GM12878 (cell line): ENCODE results near the gene FBLIM1. TPM values are rescaled to one million over a fixed set of nuclear protein-coding genes. Genes with fewer than 3 reads are reported as not detected.

ENCODE experiments used
- ATAC-seq: fragments of 200-7000 bp; cut with Tn5 transposase; 3 replicates; pipeline ENCODE4 v1.9.1; 2020; ENCODE audit warnings: mild to moderate bottlenecking, moderate library complexity
- BruUV-seq: library from RNA; stranded (reverse); fragments of 400-500 nt; replicated peaks from 2 replicates; lab custom pipeline; 2021; lab: Mats Ljungman, UMichigan
- CTCF ChIA-PET: fragments of 300-600 bp; sonication (Branson Sonifier 250); formaldehyde crosslinking; extraction: SDS; loops from one replicate; lab custom pipeline; 2021; ENCODE audit warnings: inconsistent platforms; lab: Yijun Ruan, JAX
- POLR2A ChIA-PET: fragments of 350-600 bp; formaldehyde crosslinking; extraction: SDS; loops from one replicate; lab custom pipeline; 2021; ENCODE audit warnings: inconsistent platforms; lab: Charles Lee
- RAD21 ChIA-PET: fragments of 300-600 bp; sonication (Branson Sonifier 250); formaldehyde crosslinking; loops from one replicate; lab custom pipeline; 2023; ENCODE audit warnings: antibody characterized with exemption; ENCODE audit not compliant: unreplicated experiment; lab: Charles Lee
- SMC1A ChIA-PET: fragments of 300-600 bp; sonication (Branson Sonifier 250); formaldehyde crosslinking; loops from one replicate; lab custom pipeline; 2023; ENCODE audit not compliant: unreplicated experiment, uncharacterized antibody; lab: Charles Lee
- DNase-seq: peaks from one replicate; pipeline ENCODE4 v3.0.0-alpha.2; 2011; ENCODE audit warnings: low read depth, low spot score
- FAIRE-seq: peaks from 3 replicates; lab custom pipeline; 2011; peaks lifted over from hg19 to GRCh38; lab: Jason Lieb, UNC
- H2AFZ ChIP-seq: 2 replicates; pipeline ENCODE4 v1.6.0; 2011; ENCODE audit warnings: low read depth, low read length, control low read depth; ENCODE audit not compliant: control insufficient read depth
- H3K27ac ChIP-seq: 2 replicates; pipeline ENCODE4 v1.5.1; 2011; ENCODE audit warnings: control low read depth; ENCODE audit not compliant: control insufficient read depth, insufficient read depth
- H3K27me3 ChIP-seq, 2 experiments: replicated peaks in 1 of 2; 2 replicates each; pipeline versions ENCODE4 v1.6.0 to v1.6.1; 2011; ENCODE audit warnings: low read length in 1 of 2; ENCODE audit not compliant: control insufficient read depth in 2 of 2, insufficient read depth in 2 of 2
- H3K36me3 ChIP-seq, 2 experiments: 2 replicates each; pipeline ENCODE4 v1.5.1; 2011; ENCODE audit warnings: low read length in 1 of 2; ENCODE audit not compliant: control insufficient read depth in 2 of 2, insufficient read depth in 2 of 2
- H3K4me1 ChIP-seq: 2 replicates; pipeline ENCODE4 v1.6.1; 2011; ENCODE audit warnings: mild to moderate bottlenecking, low read length, moderate library complexity, mixed read lengths; ENCODE audit not compliant: control insufficient read depth, insufficient read depth
- H3K4me2 ChIP-seq: 2 replicates; pipeline ENCODE4 v1.6.0; 2011; ENCODE audit warnings: control low read depth; ENCODE audit not compliant: control insufficient read depth, insufficient read depth
- H3K4me3 ChIP-seq: fragments of 200-600 bp; sonication (generic); 2 replicates; pipeline ENCODE4 v1.5.1; 2016
- H3K79me2 ChIP-seq: 2 replicates; pipeline ENCODE4 v1.6.0; 2011; ENCODE audit warnings: low read length; ENCODE audit not compliant: control insufficient read depth, insufficient read depth
- H3K9ac ChIP-seq: 2 replicates; pipeline ENCODE4 v1.8.0; 2011; ENCODE audit warnings: low read length, control low read depth, mixed read lengths; ENCODE audit not compliant: control insufficient read depth, insufficient read depth
- H3K9me3 ChIP-seq: replicated peaks from 3 replicates; pipeline ENCODE4 v1.5.1; 2011; ENCODE audit warnings: mild to moderate bottlenecking, low read length; ENCODE audit not compliant: control insufficient read depth, insufficient read depth
- H4K20me1 ChIP-seq: 2 replicates; pipeline ENCODE4 v1.6.0; 2011; ENCODE audit not compliant: control insufficient read depth, insufficient read depth
- ATF7 ChIP-seq: fragments of 450-650 bp; IDR thresholded peaks from 2 replicates; pipeline ENCODE4 v1.6.1; 2016; ENCODE audit warnings: low read depth, mild to moderate bottlenecking
- PAX5 ChIP-seq: IDR thresholded peaks from 2 replicates; pipeline ENCODE4 v1.6.1; 2011; ENCODE audit warnings: low read depth, low read length, borderline replicate concordance
- POLR2A ChIP-seq: IDR thresholded peaks from 2 replicates; pipeline ENCODE4 v1.6.1; 2011; ENCODE audit warnings: low read depth, mild to moderate bottlenecking, low read length
- RAD21 ChIP-seq: IDR thresholded peaks from 2 replicates; pipeline ENCODE4 v1.6.1; 2011; ENCODE audit warnings: mild to moderate bottlenecking, low read depth, low read length, moderate library complexity; ENCODE audit not compliant: insufficient read depth
- RAD51 ChIP-seq: fragments of 450-650 bp; IDR thresholded peaks from 2 replicates; pipeline ENCODE4 v1.6.1; 2016; ENCODE audit warnings: moderate library complexity, mild to moderate bottlenecking, inconsistent platforms
- ZNF384 ChIP-seq: IDR thresholded peaks from 2 replicates; pipeline ENCODE4 v1.6.1; 2012; ENCODE audit warnings: low read depth, mild to moderate bottlenecking, low read length, improper control_type of control experiment, borderline replicate concordance
- WGBS: methylation state at CpG from one replicate; pipeline ENCODE4 v1.1.6; 2016; ENCODE audit warnings: low lambda C conversion rate; ENCODE audit not compliant: insufficient replicate concordance, insufficient coverage; ENCODE audit errors: missing lambda C conversion rate; 5-methylcytosine and 5-hydroxymethylcytosine counted together
- in situ Hi-C: fragments of 300-500 bp; cut with MboI; formaldehyde crosslinking; loops from 9 replicates; pipeline ENCODE4 v1.14.3; 2018; ENCODE audit warnings: mixed read lengths
- intact Hi-C: fragments of 100-400 bp; cut with micrococcal nuclease; formaldehyde crosslinking; loops from one replicate; pipeline ENCODE4 v1.14.2; 2022; ENCODE audit not compliant: unreplicated experiment
- polyA plus RNA-seq, 11 experiments: library from polyadenylated mRNA; depleted of rRNA in 4 of 11; unstranded in 6 of 11; stranded (reverse) in 5 of 11; fragments of >200 nt; fragmentation: Nextera tagmentation in 4 of 11; fragmentation: Illumina TruSeq in 1 of 11; extraction: Ambion mirVana in 4 of 11; extraction: Trizol in 1 of 11; gene quantifications; 1 replicate in 1 of 11; 2 replicates in 10 of 11; pipeline versions ENCODE4 v1.2.1 to v1.2.3, GENCODE V29; 2011 to 2016; ENCODE audit warnings: inconsistent platforms in 2 of 11, missing spikeins in 2 of 11, low read depth in 1 of 11
- total RNA-seq, 4 experiments: library from RNA; depleted of rRNA in 3 of 4; stranded (reverse); fragments of >200 nt in 3 of 4; fragmentation: Illumina TruSeq in 1 of 4; extraction: Trizol in 1 of 4; gene quantifications; 2 replicates each; pipeline versions ENCODE4 v1.2.1 to v1.2.3, GENCODE V29; 2013 to 2021
- TF ChIP-seq, protein P1 (sequence below): fragments of 150-350 bp; IDR thresholded peaks from 2 replicates; pipeline ENCODE4 v1.6.1; 2014; ENCODE audit warnings: mild to moderate bottlenecking, low read depth, low read length
- TF ChIP-seq, protein P2 (sequence below), 3 experiments: IDR thresholded peaks in 2 of 3; conservative IDR thresholded peaks in 1 of 3; 2 replicates each; pipeline ENCODE4 v1.5.1; 2011; ENCODE audit warnings: low read depth in 3 of 3, low read length in 3 of 3, mild to moderate bottlenecking in 3 of 3, control low read depth in 2 of 3, moderate library complexity in 2 of 3, inconsistent platforms in 1 of 3, mixed read lengths in 1 of 3; ENCODE audit not compliant: control insufficient read depth in 2 of 3, insufficient read depth in 1 of 3; ENCODE audit errors: extremely low read depth in 1 of 3

FBLIM1 gene
- total and polyA plus RNA-seq, 10 of the 15 experiments (the other 5 are each of a cell fraction or from before 2014, with no cell fraction given): 0.03 to 0.13 TPM; not detected in 8

DNA sequence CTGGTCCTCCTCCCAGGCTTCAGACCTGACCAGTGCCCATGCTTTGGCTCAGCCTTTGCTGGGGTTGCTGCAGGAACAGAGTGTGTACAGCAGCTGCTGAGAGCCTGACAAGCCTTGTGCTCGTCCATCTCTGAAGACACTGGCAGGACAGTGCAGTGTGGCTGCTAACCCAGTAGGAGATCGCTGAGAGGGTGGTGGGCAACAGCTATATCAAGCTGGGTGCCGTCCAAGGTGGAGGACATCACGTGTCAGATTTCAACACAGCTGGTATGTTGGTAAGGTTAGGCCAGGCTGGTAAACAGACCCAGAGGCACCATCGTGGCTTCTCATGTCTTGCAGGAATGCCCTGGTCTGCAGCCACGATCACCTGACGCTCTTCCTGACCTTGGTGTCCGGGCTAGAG lies 40.4 kb upstream of the FBLIM1 start:
- intact Hi-C loops: no loop called here
- no peaks in the 10 kb centered on the region for H3K4me1 ChIP-seq
- no peak overlapping the region for H3K4me3 ChIP-seq
- H3K27me3 ChIP-seq: no peaks in the 10 kb centered on the region
- DNase-seq (no peak), FAIRE-seq (no peak), ATAC-seq (no peak)
- POLR2A ChIA-PET: no interaction called here
- no peak overlapping the region for H3K9ac ChIP-seq
- no TSS peak for BruUV-seq
- no peak overlapping the region for H3K4me2 ChIP-seq
- H3K9me3 ChIP-seq: no peaks in the 10 kb centered on the region
- H3K79me2 ChIP-seq: peaks cover 4% of the 10 kb centered on the region
- TF ChIP-seq POLR2A (0 out of 2 replicates have a peak, but pooled peaks have one; percentile 20), ATF7 (no peak)
- in situ Hi-C loops: no loop called here
- H3K36me3 ChIP-seq: peaks cover 13 to 37% of the 10 kb centered on the region in 2 experiments; a peak in 3 of 4 replicates
- SMC1A ChIA-PET: interaction anchor here (1.6 kb wide), 1 partner anchor 65 kb away, joined by 3 read pairs; no protein-coding TSS in a partner anchor
- WGBS: 83% methylated on average over 8 of the region's 8 CpGs
- H4K20me1 ChIP-seq: no peaks in the 10 kb centered on the region
- RAD21 ChIA-PET: no interaction called here
- no peak overlapping the region for H2AFZ ChIP-seq
- CTCF ChIA-PET: interaction anchor here (1.0 to 1.2 kb wide), 3 partner anchors 21 to 54 kb away, joined by 3 read pairs; no protein-coding TSS in a partner anchor
- no peak overlapping the region for H3K27ac ChIP-seq

DNA sequence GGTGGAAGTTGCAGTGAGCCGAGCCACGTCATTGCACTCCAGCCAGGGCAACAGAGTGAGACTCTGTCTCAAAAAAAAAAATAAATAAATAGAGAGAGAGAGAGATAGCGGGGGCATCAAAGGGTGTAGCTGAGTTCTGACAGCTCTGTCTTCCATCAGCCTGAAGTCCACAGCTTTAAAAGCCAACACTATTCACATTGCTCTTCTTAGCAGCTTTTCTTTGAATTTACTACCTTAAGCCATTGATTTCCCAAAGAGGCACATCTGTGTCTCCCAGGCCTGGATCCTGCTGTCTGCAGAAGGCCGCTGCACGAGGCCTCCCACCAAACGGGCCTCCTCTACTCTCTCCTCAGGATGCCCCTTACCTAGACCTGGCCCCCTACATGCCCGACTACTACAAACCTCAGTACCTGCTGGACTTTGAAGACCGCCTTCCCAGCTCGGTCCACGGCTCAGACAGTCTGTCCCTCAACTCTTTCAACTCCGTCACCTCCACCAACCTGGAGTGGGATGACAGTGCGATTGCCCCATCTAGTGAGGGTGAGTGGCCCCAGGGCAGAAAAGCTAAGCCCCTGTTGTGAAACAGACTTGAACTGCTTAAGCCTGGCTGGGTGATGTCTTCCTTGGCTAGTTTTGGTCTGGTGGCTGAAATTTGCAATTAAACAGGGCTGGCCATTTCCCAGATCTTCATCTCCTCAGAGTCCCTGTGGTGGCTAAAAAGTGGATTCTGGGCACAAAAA lies 39.0 kb upstream of the FBLIM1 start:
- Histone ChIP-seq H3K9me3 (no peaks in the 10 kb centered on the region), H3K36me3 (peaks cover 13 to 40% of the 10 kb centered on the region in 2 experiments; a peak in 3 of 4 replicates), H2AFZ (no peak overlapping the region), H3K9ac (no peak overlapping the region), H4K20me1 (no peaks in the 10 kb centered on the region), H3K4me3 (no peak overlapping the region), H3K4me2 (no peak overlapping the region), H3K79me2 (peaks cover 1% of the 10 kb centered on the region; the same call in 1 of the 2 replicates), H3K4me1 (no peaks in the 10 kb centered on the region), H3K27ac (no peak overlapping the region), H3K27me3 (no peaks in the 10 kb centered on the region)
- SMC1A ChIA-PET: interaction anchor here (1.4 kb wide), 2 partner anchors 22 to 56 kb away, joined by 3 to 4 read pairs; no protein-coding TSS in a partner anchor
- DNase-seq: no peak
- ATAC-seq: no peak
- TF ChIP-seq RAD51: no peak
- TF ChIP-seq, protein P1, sequence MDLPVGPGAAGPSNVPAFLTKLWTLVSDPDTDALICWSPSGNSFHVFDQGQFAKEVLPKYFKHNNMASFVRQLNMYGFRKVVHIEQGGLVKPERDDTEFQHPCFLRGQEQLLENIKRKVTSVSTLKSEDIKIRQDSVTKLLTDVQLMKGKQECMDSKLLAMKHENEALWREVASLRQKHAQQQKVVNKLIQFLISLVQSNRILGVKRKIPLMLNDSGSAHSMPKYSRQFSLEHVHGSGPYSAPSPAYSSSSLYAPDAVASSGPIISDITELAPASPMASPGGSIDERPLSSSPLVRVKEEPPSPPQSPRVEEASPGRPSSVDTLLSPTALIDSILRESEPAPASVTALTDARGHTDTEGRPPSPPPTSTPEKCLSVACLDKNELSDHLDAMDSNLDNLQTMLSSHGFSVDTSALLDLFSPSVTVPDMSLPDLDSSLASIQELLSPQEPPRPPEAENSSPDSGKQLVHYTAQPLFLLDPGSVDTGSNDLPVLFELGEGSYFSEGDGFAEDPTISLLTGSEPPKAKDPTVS: no peak
- TF ChIP-seq PAX5: no peak
- no peak for TF ChIP-seq ZNF384
- peak; percentile 40; the same call in 1 of the 2 replicates for TF ChIP-seq RAD21
- TF ChIP-seq, protein P2, sequence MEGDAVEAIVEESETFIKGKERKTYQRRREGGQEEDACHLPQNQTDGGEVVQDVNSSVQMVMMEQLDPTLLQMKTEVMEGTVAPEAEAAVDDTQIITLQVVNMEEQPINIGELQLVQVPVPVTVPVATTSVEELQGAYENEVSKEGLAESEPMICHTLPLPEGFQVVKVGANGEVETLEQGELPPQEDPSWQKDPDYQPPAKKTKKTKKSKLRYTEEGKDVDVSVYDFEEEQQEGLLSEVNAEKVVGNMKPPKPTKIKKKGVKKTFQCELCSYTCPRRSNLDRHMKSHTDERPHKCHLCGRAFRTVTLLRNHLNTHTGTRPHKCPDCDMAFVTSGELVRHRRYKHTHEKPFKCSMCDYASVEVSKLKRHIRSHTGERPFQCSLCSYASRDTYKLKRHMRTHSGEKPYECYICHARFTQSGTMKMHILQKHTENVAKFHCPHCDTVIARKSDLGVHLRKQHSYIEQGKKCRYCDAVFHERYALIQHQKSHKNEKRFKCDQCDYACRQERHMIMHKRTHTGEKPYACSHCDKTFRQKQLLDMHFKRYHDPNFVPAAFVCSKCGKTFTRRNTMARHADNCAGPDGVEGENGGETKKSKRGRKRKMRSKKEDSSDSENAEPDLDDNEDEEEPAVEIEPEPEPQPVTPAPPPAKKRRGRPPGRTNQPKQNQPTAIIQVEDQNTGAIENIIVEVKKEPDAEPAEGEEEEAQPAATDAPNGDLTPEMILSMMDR (IDR thresholded peaks at IDR 0.05 in 2 of 3, conservative IDR thresholded peaks at IDR 0.05 in 1 of 3; ENCODE audit: control insufficient read depth in 2 of 3, extremely low read depth in 1 of 3, insufficient read depth in 1 of 3, low read depth in 3 of 3, low read length in 3 of 3): peak in 2 of 3 experiments; percentile 9 to 21; a peak in 2 of 6 replicates
- no peak for FAIRE-seq
- intact Hi-C loops: no loop called here
- CTCF ChIA-PET: interaction anchor here (0.6 to 1.2 kb wide), 3 partner anchors 22 to 582 kb away, joined by 3 read pairs; no protein-coding TSS in a partner anchor
- POLR2A ChIA-PET: interaction anchor here (0.9 to 1.3 kb wide), 2 partner anchors 65 to 121 kb away, joined by 3 read pairs; no protein-coding TSS in a partner anchor
- BruUV-seq: no TSS peak
- RAD21 ChIA-PET: no interaction called here
- WGBS: 94% methylated on average over 12 of the region's 12 CpGs
- in situ Hi-C loops: no loop called here
